HepG2 (cell line): Measurements from ENCODE around the gene PTGDS.

Experiments
- ASH2L ChIP-seq: fragments of 300-600, 200-600 bp; sonication (generic); IDR thresholded peaks from 2 replicates; pipeline ENCODE4 v1.7.0; 2017; ENCODE audit warnings: low read depth, mild to moderate bottlenecking, moderate library complexity, mixed read lengths, low read length; ENCODE audit not compliant: insufficient read length
- EP300 ChIP-seq, 3 experiments: sonication (generic) in 1 of 3; formaldehyde crosslinking in 1 of 3; IDR thresholded peaks; 2 replicates each; pipeline versions ENCODE4 v1.5.1 to v1.6.1; 2011 to 2020; ENCODE audit warnings: low read depth in 2 of 3, low read length in 2 of 3, borderline replicate concordance in 1 of 3, improper control_type of control experiment in 1 of 3, mild to moderate bottlenecking in 1 of 3, missing genetic modification reagents in 1 of 3, moderate library complexity in 1 of 3
- POLR2AphosphoS5 ChIP-seq: IDR thresholded peaks from 2 replicates; pipeline ENCODE4 v1.6.1; 2012; ENCODE audit warnings: low read depth, low read length
- RAD51 ChIP-seq: fragments of 450-650 bp; IDR thresholded peaks from 2 replicates; pipeline ENCODE4 v1.6.1; 2016; ENCODE audit warnings: borderline replicate concordance
- SMARCC2 ChIP-seq: fragments of 450-650 bp; IDR thresholded peaks from 2 replicates; pipeline ENCODE4 v1.6.1; 2017; ENCODE audit warnings: antibody characterized with exemption, mild to moderate bottlenecking
- TAF15 ChIP-seq: fragments of 200-400 bp; formaldehyde crosslinking; IDR thresholded peaks from one replicate; pipeline ENCODE4 v1.6.1; 2018; ENCODE audit warnings: mild to moderate bottlenecking, low read depth, low read length; ENCODE audit not compliant: poor library complexity, severe bottlenecking
- ZIK1 ChIP-seq: sonication (generic); formaldehyde crosslinking; IDR thresholded peaks from 2 replicates; pipeline ENCODE4 v1.5.0; 2020; ENCODE audit warnings: mild to moderate bottlenecking, low read depth, missing genetic modification reagents, borderline replicate concordance
- ZNF430 ChIP-seq: sonication (generic); formaldehyde crosslinking; IDR thresholded peaks from 2 replicates; pipeline ENCODE4 v1.9.0; 2021; ENCODE audit warnings: mild to moderate bottlenecking, missing genetic modification reagents
- TF ChIP-seq, protein P1 (sequence below): sonication (generic); formaldehyde crosslinking; IDR thresholded peaks from 2 replicates; pipeline ENCODE4 v1.4.0; 2020; ENCODE audit warnings: missing genetic modification reagents

DNA sequence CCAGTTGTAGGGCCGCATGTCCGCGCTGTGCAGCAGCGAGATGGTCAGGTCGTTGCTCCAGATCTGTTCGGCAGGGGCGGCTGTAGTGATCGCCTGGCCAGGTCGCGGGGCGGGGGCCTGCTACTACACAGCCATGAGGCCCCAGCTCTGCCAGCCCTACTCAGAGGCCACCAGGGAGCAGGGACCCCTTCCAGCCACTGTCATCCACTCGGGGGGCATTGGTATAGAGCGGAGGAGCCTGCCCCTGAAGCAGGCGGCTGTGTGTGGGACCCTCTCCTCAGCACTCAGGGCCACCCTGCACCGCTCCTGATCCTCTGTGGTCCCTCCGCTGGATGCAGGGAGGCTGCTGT, 34.4 kb upstream of the PTGDS start:
- TF ChIP-seq ZIK1 (CRISPR knock-in tag) (no peak), EP300 (IDR thresholded peaks at IDR 0.05; ENCODE audit: low read depth in 2 of 2, low read length in 2 of 2) (no peak), EP300 (CRISPR knock-in tag; IDR thresholded peaks at IDR 0.05; ENCODE audit: borderline replicate concordance) (no peak), ZNF430 (CRISPR knock-in tag) (no peak), SMARCC2 (no peak), POLR2AphosphoS5 (no peak), TAF15 (no peak), RAD51 (no peak), ASH2L (no peak)
- TF ChIP-seq, protein P1, sequence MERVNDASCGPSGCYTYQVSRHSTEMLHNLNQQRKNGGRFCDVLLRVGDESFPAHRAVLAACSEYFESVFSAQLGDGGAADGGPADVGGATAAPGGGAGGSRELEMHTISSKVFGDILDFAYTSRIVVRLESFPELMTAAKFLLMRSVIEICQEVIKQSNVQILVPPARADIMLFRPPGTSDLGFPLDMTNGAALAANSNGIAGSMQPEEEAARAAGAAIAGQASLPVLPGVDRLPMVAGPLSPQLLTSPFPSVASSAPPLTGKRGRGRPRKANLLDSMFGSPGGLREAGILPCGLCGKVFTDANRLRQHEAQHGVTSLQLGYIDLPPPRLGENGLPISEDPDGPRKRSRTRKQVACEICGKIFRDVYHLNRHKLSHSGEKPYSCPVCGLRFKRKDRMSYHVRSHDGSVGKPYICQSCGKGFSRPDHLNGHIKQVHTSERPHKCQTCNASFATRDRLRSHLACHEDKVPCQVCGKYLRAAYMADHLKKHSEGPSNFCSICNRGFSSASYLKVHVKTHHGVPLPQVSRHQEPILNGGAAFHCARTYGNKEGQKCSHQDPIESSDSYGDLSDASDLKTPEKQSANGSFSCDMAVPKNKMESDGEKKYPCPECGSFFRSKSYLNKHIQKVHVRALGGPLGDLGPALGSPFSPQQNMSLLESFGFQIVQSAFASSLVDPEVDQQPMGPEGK (CRISPR knock-in tag) = no peak
